Measurements from ENCODE around the gene ARHGEF28. TPM values are rescaled to one million over a fixed set of nuclear protein-coding genes. Genes with fewer than 3 reads are reported as not detected.

The ARHGEF28 gene
- total RNA-seq, 1 experiment from 2014 or later = 6.1 TPM

- BruUV-seq (replicated peaks) = no TSS peak
- H3K4me3 ChIP-seq (replicated peaks in 1 of 2; ENCODE audit: low read depth in 1 of 2, low read length in 2 of 2) = no peak overlapping the region
- H3K4me1 ChIP-seq (ENCODE audit: control insufficient read depth in 1 of 2, insufficient read depth in 2 of 2, low read length in 2 of 2) = peaks cover 9 to 10% of the 10 kb centered on the region in 2 experiments; a peak in 2 of 4 replicates
- no peaks in the 10 kb centered on the region for H3K9me3 ChIP-seq (ENCODE audit: control insufficient read depth in 1 of 2, insufficient read depth in 1 of 2, low read depth in 1 of 2, low read length in 2 of 2)
- ATAC-seq (no peak), DNase-seq (ENCODE audit: low read depth, low spot score) (no peak)
- H3K27ac ChIP-seq (ENCODE audit: low read depth, low read length) = no peak overlapping the region
- TF ChIP-seq MAX (IDR thresholded peaks at IDR 0.05) (no peak), TCF7L2 (IDR thresholded peaks at IDR 0.05; ENCODE audit: borderline replicate concordance, extremely low read depth, insufficient read depth, insufficient read length) (no peak), ZNF274 (IDR thresholded peaks at IDR 0.05; ENCODE audit: low read depth, low read length) (no peak), SIN3A (IDR thresholded peaks at IDR 0.05; ENCODE audit: low read depth) (no peak), CBX3 (IDR thresholded peaks at IDR 0.05; ENCODE audit: low read depth) (no peak), FOSL1 (IDR thresholded peaks at IDR 0.05; ENCODE audit: low read depth) (no peak), JUND (IDR thresholded peaks at IDR 0.05) (no peak), ZFX (IDR thresholded peaks at IDR 0.05) (no peak), POLR2A (IDR thresholded peaks at IDR 0.05; ENCODE audit: borderline replicate concordance, extremely low read depth, insufficient read depth, insufficient read length) (no peak), ZBTB33 (IDR thresholded peaks at IDR 0.05; ENCODE audit: extremely low read depth, insufficient replicate concordance, low read length) (no peak)
- RAD21 ChIA-PET (ENCODE audit: low non-redundant PET in 1 of 2, low total read pairs in 2 of 2, uncharacterized antibody in 2 of 2, unreplicated experiment in 2 of 2) = no interaction called here
- H3K36me3 ChIP-seq (ENCODE audit: control insufficient read depth in 1 of 2, insufficient read depth in 2 of 2, low read length in 2 of 2) = no peaks in the 10 kb centered on the region
- intact Hi-C loops (cut with micrococcal nuclease) = no loop called here
- no peaks in the 10 kb centered on the region for H3K79me2 ChIP-seq (ENCODE audit: insufficient read depth, low read length)
- H3K9me2 ChIP-seq (ENCODE audit: insufficient read depth) = no peaks in the 10 kb centered on the region
- H3K4me2 ChIP-seq (ENCODE audit: low read length) = no peak overlapping the region
- no peaks in the 10 kb centered on the region for H4K20me1 ChIP-seq (ENCODE audit: insufficient read depth)
- CTCF ChIA-PET = no interaction called here
- POLR2A ChIA-PET = no interaction called here
- no peaks in the 10 kb centered on the region for H3K27me3 ChIP-seq (ENCODE audit: insufficient read depth, low read length)
- no peak overlapping the region for H3K9ac ChIP-seq (ENCODE audit: low read length)
- H2AFZ ChIP-seq (ENCODE audit: low read depth, low read length, poor library complexity, severe bottlenecking) = no peak overlapping the region
Measured at GRCh38 chr5:73823508-73823925, 197.5 kb downstream of the ARHGEF28 start.
